GM06990 (cell line): ENCODE measurements around the gene BMPR1B.

Experiments used
- DNase-seq: peaks from one replicate; pipeline ENCODE4 v3.0.0-alpha.2; 2011; ENCODE audit not compliant: insufficient read length; ENCODE audit errors: extremely low read depth
- H3K27me3 ChIP-seq: replicated peaks from 2 replicates; pipeline ENCODE4 v1.6.0; 2011; ENCODE audit warnings: low read length; ENCODE audit not compliant: control insufficient read depth, insufficient read depth
- H3K36me3 ChIP-seq: 2 replicates; pipeline ENCODE4 v1.5.1; 2011; ENCODE audit warnings: low read length; ENCODE audit not compliant: control insufficient read depth, insufficient read depth
- H3K4me3 ChIP-seq: replicated peaks from 2 replicates; pipeline ENCODE4 v1.5.1; 2011; ENCODE audit warnings: low read depth, mild to moderate bottlenecking, control low read depth, low read length
- CTCF ChIP-seq: IDR thresholded peaks from 2 replicates; pipeline ENCODE4 v1.5.1; 2011; ENCODE audit warnings: low read length, control low read depth, mild to moderate bottlenecking, inconsistent platforms; ENCODE audit not compliant: insufficient read depth, poor library complexity, severe bottlenecking

The BMPR1B gene

GRCh38 chr4:95114521-95114920 is 356.8 kb downstream of the BMPR1B start:
- Histone ChIP-seq H3K27me3 (no peaks in the 10 kb centered on the region), H3K4me3 (no peak overlapping the region), H3K36me3 (no peaks in the 10 kb centered on the region)
- TF ChIP-seq CTCF: no peak
- DNase-seq: no peak

GRCh38 chr4:95118497-95118896 is 360.7 kb downstream of the BMPR1B start:
- no peak overlapping the region for H3K4me3 ChIP-seq
- TF ChIP-seq CTCF: no peak
- H3K27me3 ChIP-seq: no peaks in the 10 kb centered on the region
- no peaks in the 10 kb centered on the region for H3K36me3 ChIP-seq
- no peak for DNase-seq

- Histone ChIP-seq H3K36me3 (no peaks in the 10 kb centered on the region), H3K27me3 (no peaks in the 10 kb centered on the region), H3K4me3 (no peak overlapping the region)
- no peak for DNase-seq
- TF ChIP-seq CTCF: no peak
Measured at GRCh38 chr4:95120456-95120855, 362.7 kb downstream of the BMPR1B start.

GRCh38 chr4:95122001-95122400 is 364.2 kb downstream of the BMPR1B start:
- TF ChIP-seq CTCF: no peak
- H3K27me3 ChIP-seq: no peaks in the 10 kb centered on the region
- no peak for DNase-seq
- no peak overlapping the region for H3K4me3 ChIP-seq
- H3K36me3 ChIP-seq: no peaks in the 10 kb centered on the region

GRCh38 chr4:95124906-95125504 is 367.2 kb downstream of the BMPR1B start:
- Histone ChIP-seq H3K36me3 (no peaks in the 10 kb centered on the region), H3K27me3 (no peaks in the 10 kb centered on the region), H3K4me3 (no peak overlapping the region)
- DNase-seq: no peak
- TF ChIP-seq CTCF: peak; percentile 29

- no peak for DNase-seq
- no peak for TF ChIP-seq CTCF
- Histone ChIP-seq H3K4me3 (no peak overlapping the region), H3K36me3 (no peaks in the 10 kb centered on the region), H3K27me3 (no peaks in the 10 kb centered on the region)
Measured at GRCh38 chr4:95129031-95129430, 371.3 kb downstream of the BMPR1B start.
